ENCODE results near the gene ADCY3. TPM values are rescaled to one million over a fixed set of nuclear protein-coding genes. Genes with fewer than 3 reads are reported as not detected.

Gene ADCY3
- total and polyA plus RNA-seq, 2 experiments from 2014 or later = 13.8 to 15.0 TPM

GRCh38 chr2:24856791-24857211 is 63.2 kb downstream of the ADCY3 start:
- H3K36me3 ChIP-seq (replicated peaks; ENCODE audit: insufficient read depth, low read depth) = no peaks in the 10 kb centered on the region
- no peak overlapping the region for H3K27ac ChIP-seq
- no peaks in the 10 kb centered on the region for H3K9me2 ChIP-seq (replicated peaks; ENCODE audit: insufficient read depth)
- no peaks in the 10 kb centered on the region for H3K9me3 ChIP-seq (ENCODE audit: low read depth)
- 87% methylated on average over 5 of the region's 5 CpGs for WGBS (ENCODE audit: low lambda C conversion rate, missing lambda C conversion rate)
- no peaks in the 10 kb centered on the region for H3K27me3 ChIP-seq
- H3K4me1 ChIP-seq (ENCODE audit: insufficient read depth) = peaks cover 25% of the 10 kb centered on the region
- no peak for DNase-seq (ENCODE audit: low spot score)
- no peaks in the 10 kb centered on the region for H4K20me1 ChIP-seq (ENCODE audit: insufficient read depth, poor library complexity, severe bottlenecking)
- TF ChIP-seq CTCF (IDR thresholded peaks at IDR 0.05; ENCODE audit: poor library complexity) = no peak
- TF ChIP-seq EZH2phosphoT487 (IDR thresholded peaks at IDR 0.05; ENCODE audit: low read depth, severe bottlenecking, unreplicated experiment) = no peak
- no peak for TF ChIP-seq EZH2 (IDR thresholded peaks at IDR 0.05; ENCODE audit: borderline replicate concordance)
- no peak overlapping the region for H2AFZ ChIP-seq
- no peaks in the 10 kb centered on the region for H3K79me2 ChIP-seq
- H3K4me2 ChIP-seq = no peak overlapping the region
- H3K4me3 ChIP-seq = no peak overlapping the region

GRCh38 chr2:24855726-24856125 is 64.3 kb downstream of the ADCY3 start:
- no peak overlapping the region for H2AFZ ChIP-seq
- no peaks in the 10 kb centered on the region for H3K27me3 ChIP-seq
- TF ChIP-seq EZH2 (IDR thresholded peaks at IDR 0.05; ENCODE audit: borderline replicate concordance) = no peak
- TF ChIP-seq EZH2phosphoT487 (IDR thresholded peaks at IDR 0.05; ENCODE audit: low read depth, severe bottlenecking, unreplicated experiment) = no peak
- no peak for TF ChIP-seq CTCF (IDR thresholded peaks at IDR 0.05; ENCODE audit: poor library complexity)
- peak overlapping the region; percentile 6 for H3K4me2 ChIP-seq
- 28% methylated on average over 4 of the region's 4 CpGs for WGBS (ENCODE audit: low lambda C conversion rate, missing lambda C conversion rate)
- peaks cover 25% of the 10 kb centered on the region for H3K4me1 ChIP-seq (ENCODE audit: insufficient read depth)
- H3K36me3 ChIP-seq (replicated peaks; ENCODE audit: insufficient read depth, low read depth) = no peaks in the 10 kb centered on the region
- DNase-seq (ENCODE audit: low spot score) = peak; percentile 67
- no peaks in the 10 kb centered on the region for H3K9me2 ChIP-seq (replicated peaks; ENCODE audit: insufficient read depth)
- H3K27ac ChIP-seq = peak overlapping the region; percentile 67
- H3K79me2 ChIP-seq = no peaks in the 10 kb centered on the region
- H3K9me3 ChIP-seq (ENCODE audit: low read depth) = no peaks in the 10 kb centered on the region
- no peaks in the 10 kb centered on the region for H4K20me1 ChIP-seq (ENCODE audit: insufficient read depth, poor library complexity, severe bottlenecking)
- H3K4me3 ChIP-seq = no peak overlapping the region

- H3K27me3 ChIP-seq = no peaks in the 10 kb centered on the region
- no peaks in the 10 kb centered on the region for H3K36me3 ChIP-seq (replicated peaks; ENCODE audit: insufficient read depth, low read depth)
- no peaks in the 10 kb centered on the region for H4K20me1 ChIP-seq (ENCODE audit: insufficient read depth, poor library complexity, severe bottlenecking)
- no peaks in the 10 kb centered on the region for H3K9me2 ChIP-seq (replicated peaks; ENCODE audit: insufficient read depth)
- H3K9me3 ChIP-seq (ENCODE audit: low read depth) = no peaks in the 10 kb centered on the region
- H3K27ac ChIP-seq = peak overlapping the region; percentile 67
- no peaks in the 10 kb centered on the region for H3K79me2 ChIP-seq
- H2AFZ ChIP-seq = no peak overlapping the region
- no peak for DNase-seq (ENCODE audit: low spot score)
- peaks cover 25% of the 10 kb centered on the region for H3K4me1 ChIP-seq (ENCODE audit: insufficient read depth)
- no peak overlapping the region for H3K4me3 ChIP-seq
- TF ChIP-seq CTCF (IDR thresholded peaks at IDR 0.05; ENCODE audit: poor library complexity) (no peak), EZH2phosphoT487 (IDR thresholded peaks at IDR 0.05; ENCODE audit: low read depth, severe bottlenecking, unreplicated experiment) (no peak), EZH2 (IDR thresholded peaks at IDR 0.05; ENCODE audit: borderline replicate concordance) (no peak)
- WGBS (ENCODE audit: low lambda C conversion rate, missing lambda C conversion rate) = 87% methylated on average over 8 of the region's 8 CpGs
- H3K4me2 ChIP-seq = no peak overlapping the region
Measured at GRCh38 chr2:24855022-24855622, 64.9 kb downstream of the ADCY3 start.
